Muscle layer of colon (tissue), 2 donors: ENCODE results near the gene EBF4.
"Not testable (repeated sequence)": the region's sequence is repeated elsewhere in the genome, so short reads cannot be mapped to it uniquely, and the experiment has no call there.

ENCODE experiments used
- H3K27ac ChIP-seq: one replicate; pipeline ENCODE4 v1.7.0; 2013; ENCODE audit warnings: low read depth, mild to moderate bottlenecking, low read length, moderate library complexity
- H3K27me3 ChIP-seq, 2 donors: one replicate each; pipeline ENCODE4 v1.7.0; 2013; ENCODE audit warnings: low read length in 2 of 2, mild to moderate bottlenecking in 2 of 2; ENCODE audit not compliant: insufficient read depth in 2 of 2, control insufficient read depth in 1 of 2
- H3K36me3 ChIP-seq: one replicate; pipeline ENCODE4 v1.7.0; 2013; ENCODE audit warnings: mild to moderate bottlenecking, low read length; ENCODE audit not compliant: insufficient read depth
- H3K4me1 ChIP-seq: one replicate; pipeline ENCODE4 v1.7.0; 2013; ENCODE audit warnings: mild to moderate bottlenecking, low read length; ENCODE audit not compliant: insufficient read depth
- H3K4me3 ChIP-seq, 2 donors: one replicate each; pipeline ENCODE4 v1.7.0; 2013; ENCODE audit warnings: low read length in 2 of 2, low read depth in 1 of 2, mild to moderate bottlenecking in 1 of 2, moderate library complexity in 1 of 2
- H3K9ac ChIP-seq: one replicate; pipeline ENCODE4 v1.7.0; 2013; ENCODE audit warnings: low read length
- H3K9me3 ChIP-seq: one replicate; pipeline ENCODE4 v1.7.0; 2013; ENCODE audit warnings: mild to moderate bottlenecking, low read length
- donor health status: abdominal sarcoma.
- donor health status: Adenocarcinoma of cecum.

EBF4 gene

GRCh38 chr20:2767768-2768631 lies 75.4 kb downstream of the EBF4 start:
- Histone ChIP-seq H3K4me3 (no peak overlapping the region), H3K27ac (no peak overlapping the region), H3K36me3 (no peaks in the 10 kb centered on the region), H3K4me1 (peaks cover 14% of the 10 kb centered on the region), H3K27me3 (peaks cover 18 to 21% of the 10 kb centered on the region in 2 donors), H3K9me3 (no peaks in the 10 kb centered on the region), H3K9ac (no peak overlapping the region)

- Histone ChIP-seq H3K4me3 (no peak overlapping the region), H3K27me3 (peaks cover 13 to 15% of the 10 kb centered on the region in 2 donors), H3K4me1 (peaks cover 14% of the 10 kb centered on the region), H3K27ac (no peak overlapping the region), H3K36me3 (no peaks in the 10 kb centered on the region), H3K9ac (no peak overlapping the region), H3K9me3 (no peaks in the 10 kb centered on the region)
These were observed 76.0 kb downstream of the EBF4 start for GRCh38 chr20:2768632-2769015.

- not testable (repeated sequence) for H3K9ac ChIP-seq, H3K4me3 ChIP-seq, H3K36me3 ChIP-seq, H3K9me3 ChIP-seq, H3K27me3 ChIP-seq, H3K27ac ChIP-seq
- peaks cover 14% of the 10 kb centered on the region for H3K4me1 ChIP-seq
These were observed 77.5 kb downstream of the EBF4 start for GRCh38 chr20:2770091-2770490.

- no peak overlapping the region for H3K9ac ChIP-seq
- H3K9me3 ChIP-seq: no peaks in the 10 kb centered on the region
- H3K4me1 ChIP-seq: peaks cover 14% of the 10 kb centered on the region
- peaks cover 10% of the 10 kb centered on the region in 2 donors for H3K27me3 ChIP-seq
- no peak overlapping the region for H3K27ac ChIP-seq
- H3K4me3 ChIP-seq: no peak overlapping the region
- H3K36me3 ChIP-seq: no peaks in the 10 kb centered on the region
These were observed 79.1 kb downstream of the EBF4 start for GRCh38 chr20:2771631-2772080.

GRCh38 chr20:2773812-2774211 lies 81.2 kb downstream of the EBF4 start:
- Histone ChIP-seq H3K4me1 (no peaks in the 10 kb centered on the region), H3K27me3 (peaks cover 0 to 5% of the 10 kb centered on the region in 2 donors), H3K9ac (no peak overlapping the region), H3K4me3 (no peak overlapping the region), H3K36me3 (no peaks in the 10 kb centered on the region), H3K9me3 (no peaks in the 10 kb centered on the region), H3K27ac (no peak overlapping the region)

- Histone ChIP-seq H3K9ac (no peak overlapping the region), H3K4me1 (no peaks in the 10 kb centered on the region), H3K9me3 (no peaks in the 10 kb centered on the region), H3K4me3 (no peak overlapping the region), H3K36me3 (no peaks in the 10 kb centered on the region), H3K27me3 (peaks cover 0 to 5% of the 10 kb centered on the region in 2 donors), H3K27ac (no peak overlapping the region)
These were observed 82.6 kb downstream of the EBF4 start for GRCh38 chr20:2775139-2775538.

GRCh38 chr20:2778602-2779321 lies 86.2 kb downstream of the EBF4 start:
- H3K27me3 ChIP-seq: no peaks in the 10 kb centered on the region
- no peaks in the 10 kb centered on the region for H3K4me1 ChIP-seq
- H3K9ac ChIP-seq: no peak overlapping the region
- H3K27ac ChIP-seq: no peak overlapping the region
- no peaks in the 10 kb centered on the region for H3K36me3 ChIP-seq
- no peak overlapping the region for H3K4me3 ChIP-seq
- no peaks in the 10 kb centered on the region for H3K9me3 ChIP-seq

GRCh38 chr20:2780948-2781347 lies 88.4 kb downstream of the EBF4 start:
- H3K27me3 ChIP-seq: no peaks in the 10 kb centered on the region
- H3K9ac ChIP-seq: no peak overlapping the region
- no peaks in the 10 kb centered on the region for H3K36me3 ChIP-seq
- H3K9me3 ChIP-seq: no peaks in the 10 kb centered on the region
- no peaks in the 10 kb centered on the region for H3K4me1 ChIP-seq
- no peak overlapping the region for H3K27ac ChIP-seq
- no peak overlapping the region for H3K4me3 ChIP-seq

GRCh38 chr20:2783908-2784566 lies 91.5 kb downstream of the EBF4 start:
- Histone ChIP-seq H3K27ac (no peak overlapping the region), H3K4me1 (no peaks in the 10 kb centered on the region), H3K27me3 (no peaks in the 10 kb centered on the region), H3K36me3 (no peaks in the 10 kb centered on the region), H3K4me3 (no peak overlapping the region), H3K9ac (no peak overlapping the region), H3K9me3 (no peaks in the 10 kb centered on the region)

GRCh38 chr20:2793471-2793870 lies 100.9 kb downstream of the EBF4 start:
- peaks cover 0 to 4% of the 10 kb centered on the region in 2 donors for H3K27me3 ChIP-seq
- no peak overlapping the region for H3K9ac ChIP-seq
- H3K4me3 ChIP-seq: no peak overlapping the region
- no peaks in the 10 kb centered on the region for H3K4me1 ChIP-seq
- no peaks in the 10 kb centered on the region for H3K36me3 ChIP-seq
- no peaks in the 10 kb centered on the region for H3K9me3 ChIP-seq
- no peak overlapping the region for H3K27ac ChIP-seq

GRCh38 chr20:2794202-2794748 lies 101.7 kb downstream of the EBF4 start:
- Histone ChIP-seq H3K27ac (no peak overlapping the region), H3K4me1 (no peaks in the 10 kb centered on the region), H3K36me3 (no peaks in the 10 kb centered on the region), H3K27me3 (peaks cover 0 to 12% of the 10 kb centered on the region in 2 donors), H3K9me3 (no peaks in the 10 kb centered on the region), H3K4me3 (no peak overlapping the region), H3K9ac (no peak overlapping the region)
